GM21723 (cell line): ENCODE results near the gene NOL12.
"Not testable (repeated sequence)": the region's sequence is repeated elsewhere in the genome, so short reads cannot be mapped to it uniquely, and the experiment has no call there.

ENCODE experiments used
- ATAC-seq: cut with Tn5 transposase; IDR thresholded peaks from one replicate; pipeline ENCODE4 v1.9.1; 2021; ENCODE audit warnings: mild to moderate bottlenecking, moderate library complexity; ENCODE audit not compliant: unreplicated experiment

The NOL12 gene

GRCh38 chr22:37686002-37686982 is at the start of gene NOL12:
TSS of gene NOL12 (plus strand) at chr22:37686343. CDS start at chr22:37686393, 50 bp downstream.
- ATAC-seq = peak; percentile 79

- ATAC-seq = no peak
Measured at GRCh38 chr22:37636949-37637273, 49.2 kb upstream of the NOL12 start.

GRCh38 chr22:37638391-37639069 is 47.6 kb upstream of the NOL12 start:
- no peak for ATAC-seq

GRCh38 chr22:37639070-37639760 is 46.9 kb upstream of the NOL12 start, which contains the start of gene SH3BP1:
TSS of gene SH3BP1 (plus strand) at chr22:37639669. CDS start at chr22:37639788, 119 bp downstream.
- no peak for ATAC-seq

DNA sequence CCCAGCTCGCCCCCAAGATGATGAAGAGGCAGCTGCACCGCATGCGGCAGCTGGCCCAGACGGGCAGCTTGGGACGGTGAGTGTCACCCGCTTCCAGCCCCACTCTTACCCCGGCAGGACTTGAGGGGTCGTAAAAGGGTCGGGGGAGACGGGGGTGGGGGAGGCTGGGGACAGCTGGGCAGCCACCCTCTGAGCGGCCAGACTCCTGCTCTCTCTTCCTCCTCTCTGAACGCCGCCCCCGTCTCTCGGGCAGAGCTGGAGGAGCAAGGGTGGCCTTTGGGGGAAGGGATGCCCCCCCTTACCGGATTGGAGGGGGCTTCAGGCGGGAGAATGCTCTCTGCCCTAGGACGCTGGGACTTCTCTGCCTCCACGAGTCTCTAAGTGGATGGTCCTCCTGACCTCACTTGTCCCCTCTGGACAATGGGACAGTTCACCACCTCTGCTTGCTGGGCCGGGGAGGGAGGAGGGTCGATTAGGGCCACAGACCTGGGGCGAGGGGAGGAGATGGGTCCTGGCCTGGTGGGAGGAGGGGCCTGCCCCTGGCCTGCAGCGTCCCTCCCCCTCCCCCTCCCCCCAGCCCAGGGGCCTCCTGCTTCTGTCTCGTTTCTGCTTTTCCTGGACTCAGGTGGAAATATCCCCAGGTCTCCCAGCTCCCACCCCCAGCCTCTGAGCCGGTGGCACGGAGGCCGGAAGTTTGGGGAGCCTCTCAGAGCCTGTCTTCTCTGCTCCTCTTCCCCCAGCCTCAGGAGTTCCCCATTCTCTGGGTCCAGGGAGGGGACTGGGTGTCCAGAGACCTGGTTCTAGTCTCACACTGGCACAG is 46.2 kb upstream of the NOL12 start:
- no peak for ATAC-seq

- no peak for ATAC-seq
Measured at GRCh38 chr22:37640591-37641560, 45.3 kb upstream of the NOL12 start.

- ATAC-seq = no peak
Measured at GRCh38 chr22:37641561-37641949, 44.6 kb upstream of the NOL12 start.

- ATAC-seq = no peak
Measured at GRCh38 chr22:37643225-37643847, 42.8 kb upstream of the NOL12 start.

- ATAC-seq = no peak
Measured at GRCh38 chr22:37647317-37647716, 38.8 kb upstream of the NOL12 start.

GRCh38 chr22:37647928-37648327 is 38.2 kb upstream of the NOL12 start:
- ATAC-seq = no peak

GRCh38 chr22:37650463-37651136 is 35.5 kb upstream of the NOL12 start:
- no peak for ATAC-seq

- no peak for ATAC-seq
Measured at GRCh38 chr22:37654563-37655251, 31.4 kb upstream of the NOL12 start.

DNA sequence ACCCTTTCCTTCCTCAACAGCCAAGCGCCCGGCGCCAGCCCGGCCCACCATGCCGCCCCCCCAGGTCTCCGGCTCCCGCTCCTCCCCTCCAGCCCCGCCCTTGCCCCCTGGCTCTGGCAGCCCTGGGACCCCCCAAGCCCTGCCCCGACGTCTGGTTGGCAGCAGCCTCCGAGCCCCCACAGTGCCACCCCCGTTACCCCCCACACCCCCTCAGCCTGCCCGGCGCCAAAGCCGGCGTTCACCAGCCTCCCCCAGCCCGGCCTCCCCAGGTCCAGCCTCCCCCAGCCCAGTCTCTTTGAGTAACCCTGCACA is 30.9 kb upstream of the NOL12 start:
- ATAC-seq = no peak

DNA sequence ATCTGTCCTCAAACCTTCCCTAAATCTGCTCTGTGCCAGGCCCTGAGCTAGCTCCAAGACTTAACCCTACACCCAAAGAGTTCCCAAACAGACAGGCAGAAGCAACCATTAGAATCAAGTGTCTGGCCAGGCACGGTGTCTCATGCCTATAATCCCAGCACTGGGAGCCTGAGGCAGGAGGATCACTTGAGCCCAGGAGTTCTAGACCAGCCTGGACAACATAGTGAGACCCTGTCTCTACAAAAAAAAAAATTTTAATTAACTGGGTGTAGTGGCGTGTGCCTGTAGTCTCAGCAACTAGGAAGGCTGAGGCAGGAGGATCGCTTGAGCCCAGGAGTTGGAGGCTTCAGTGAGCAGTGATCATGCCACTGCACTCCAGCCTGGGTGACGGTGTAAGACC is 29.6 kb upstream of the NOL12 start:
- ATAC-seq = not testable (repeated sequence)

DNA sequence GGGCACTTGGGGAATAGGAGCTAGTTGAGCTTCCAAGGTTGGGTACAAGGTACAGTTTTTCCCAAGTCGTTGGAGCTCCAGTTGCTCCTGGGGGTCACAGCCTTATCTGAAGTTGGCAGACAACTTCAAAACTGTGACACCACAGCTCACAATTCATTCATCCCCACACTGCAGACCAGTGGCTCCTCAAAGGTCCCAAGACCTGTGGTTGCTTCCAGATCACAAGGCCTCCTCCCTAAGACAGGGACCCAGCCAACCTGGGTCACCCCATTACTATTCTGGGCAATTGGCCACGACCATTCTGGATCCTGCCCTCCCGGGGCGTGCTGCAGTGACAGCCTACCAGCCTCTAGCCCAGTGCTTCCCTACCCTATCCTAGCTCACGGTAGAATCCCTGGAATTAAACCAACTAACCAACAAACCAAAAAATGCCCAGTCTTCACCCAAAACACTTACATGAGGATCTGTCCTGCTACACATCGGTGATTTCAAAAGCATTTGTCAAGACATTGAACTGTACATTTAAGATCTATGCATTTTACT is 28.5 kb upstream of the NOL12 start:
- no peak for ATAC-seq

GRCh38 chr22:37658133-37659065 is 27.7 kb upstream of the NOL12 start, which contains the start of gene PDXP:
TSS of gene PDXP (plus strand) at chr22:37658723. CDS start at chr22:37658783, 60 bp downstream.
- peak; percentile 70 for ATAC-seq
